Large intestine (tissue), 3 donors: Measurements from ENCODE around the gene CRABP1. TPM values are rescaled to one million over a fixed set of nuclear protein-coding genes. Genes with fewer than 3 reads are reported as not detected.

Experiments
- DNase-seq, 2 donors: peaks; one replicate each; pipeline versions ENCODE4 v3.0.0 to v3.0.0-alpha.2; 2013
- H3K27ac ChIP-seq: one replicate; pipeline ENCODE4 v1.5.1; 2013; ENCODE audit warnings: low read length
- H3K27me3 ChIP-seq: 2 replicates; pipeline ENCODE4 v1.6.1; 2013; ENCODE audit warnings: low read length; ENCODE audit not compliant: control insufficient read depth, insufficient read depth
- H3K36me3 ChIP-seq: 2 replicates; pipeline ENCODE4 v1.6.1; 2013; ENCODE audit warnings: low read length; ENCODE audit not compliant: control insufficient read depth, insufficient read depth
- H3K4me1 ChIP-seq: one replicate; pipeline ENCODE4 v1.6.1; 2013; ENCODE audit warnings: low read length; ENCODE audit not compliant: control insufficient read depth, insufficient read depth
- H3K4me3 ChIP-seq: one replicate; pipeline ENCODE4 v1.5.1; 2013; ENCODE audit warnings: low read length
- H3K9me3 ChIP-seq: one replicate; pipeline ENCODE4 v1.6.1; 2013; ENCODE audit warnings: mild to moderate bottlenecking, low read depth, low read length, moderate library complexity; ENCODE audit not compliant: control insufficient read depth
- WGBS: methylation state at CpG from one replicate; pipeline ENCODE4 v1.1.5; 2013; ENCODE audit warnings: low lambda C conversion rate; ENCODE audit not compliant: insufficient coverage; 5-methylcytosine and 5-hydroxymethylcytosine counted together
- polyA plus RNA-seq: library from polyadenylated mRNA; unstranded; fragments of 120-200 nt; gene quantifications from one replicate; pipeline ENCODE4 v1.2.1, GENCODE V29; 2013

The CRABP1 gene
- polyA plus RNA-seq, 1 donor, result 16.9 TPM

GRCh38 chr15:78325092-78325843 is 14.9 kb upstream of the CRABP1 start:
- H3K36me3 ChIP-seq, result no peaks in the 10 kb centered on the region
- DNase-seq, result peak; percentile 45 to 60
- no peaks in the 10 kb centered on the region for H3K9me3 ChIP-seq
- no peaks in the 10 kb centered on the region for H3K27me3 ChIP-seq
- H3K27ac ChIP-seq, result no peak overlapping the region
- H3K4me1 ChIP-seq, result no peaks in the 10 kb centered on the region
- no peak overlapping the region for H3K4me3 ChIP-seq
- WGBS, result no CpG with 5 or more reads among the region's 7 CpGs

DNA sequence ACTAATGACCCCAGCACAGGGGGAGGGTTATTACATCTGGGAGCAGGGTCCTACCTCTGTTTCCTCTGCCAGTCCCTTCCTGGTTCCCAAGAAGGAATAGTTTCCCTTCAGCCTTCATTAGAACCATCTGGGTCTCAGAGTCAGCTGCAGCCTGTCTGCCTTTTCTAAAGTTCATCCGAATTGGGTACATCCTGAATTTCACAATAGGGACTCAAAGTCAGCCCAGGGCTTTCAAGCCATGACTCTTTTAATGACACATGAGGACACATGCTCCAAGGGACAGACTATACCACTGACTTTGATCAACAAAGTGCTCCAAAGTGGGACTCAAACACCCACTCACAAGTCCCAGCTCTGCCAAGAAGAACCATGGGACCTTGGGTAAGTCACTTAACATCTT is 12.7 kb upstream of the CRABP1 start:
- H3K36me3 ChIP-seq, result no peaks in the 10 kb centered on the region
- WGBS, result no CpG with 5 or more reads among the region's 1 CpG
- H3K9me3 ChIP-seq, result no peaks in the 10 kb centered on the region
- no peak overlapping the region for H3K27ac ChIP-seq
- no peaks in the 10 kb centered on the region for H3K27me3 ChIP-seq
- peaks cover 8% of the 10 kb centered on the region for H3K4me1 ChIP-seq
- peak in 1 of 2 donors; percentile 39 for DNase-seq
- H3K4me3 ChIP-seq, result no peak overlapping the region

DNA sequence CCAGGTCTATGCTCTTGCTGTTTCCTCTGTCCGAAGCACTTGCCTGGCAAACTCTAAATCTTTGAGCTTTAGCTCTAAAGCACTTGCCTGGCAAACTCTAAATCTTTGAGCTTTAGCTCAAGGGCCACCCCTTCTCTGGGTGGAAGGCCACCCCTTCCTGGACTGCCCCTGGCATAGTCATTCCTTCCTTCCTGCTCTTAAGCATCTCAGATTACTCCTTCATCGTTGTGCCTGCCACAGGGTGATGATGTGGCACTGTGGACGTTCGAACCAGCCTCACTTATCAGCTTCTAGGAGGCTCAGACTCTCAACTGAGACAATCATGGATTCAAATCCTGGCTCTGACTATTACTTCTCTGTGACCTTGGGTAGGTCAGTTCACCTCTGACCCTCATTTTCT is 10.5 kb upstream of the CRABP1 start:
- Histone ChIP-seq H3K36me3 (no peaks in the 10 kb centered on the region), H3K4me1 (peaks cover 8% of the 10 kb centered on the region), H3K4me3 (no peak overlapping the region), H3K27ac (no peak overlapping the region), H3K9me3 (no peaks in the 10 kb centered on the region), H3K27me3 (no peaks in the 10 kb centered on the region)
- no peak for DNase-seq
- WGBS, result no CpG with 5 or more reads among the region's 4 CpGs

- H3K9me3 ChIP-seq, result no peaks in the 10 kb centered on the region
- H3K27ac ChIP-seq, result no peak overlapping the region
- no peak overlapping the region for H3K4me3 ChIP-seq
- no peak for DNase-seq
- peaks cover 8% of the 10 kb centered on the region for H3K4me1 ChIP-seq
- 86% methylated on average over 1 of the region's 3 CpGs for WGBS
- no peaks in the 10 kb centered on the region for H3K36me3 ChIP-seq
- peaks cover 26% of the 10 kb centered on the region for H3K27me3 ChIP-seq
Measured at GRCh38 chr15:78334845-78335244, 5.3 kb upstream of the CRABP1 start.

- peaks cover 15% of the 10 kb centered on the region for H3K4me1 ChIP-seq
- H3K9me3 ChIP-seq, result no peaks in the 10 kb centered on the region
- peaks cover 38% of the 10 kb centered on the region for H3K27me3 ChIP-seq
- H3K4me3 ChIP-seq, result no peak overlapping the region
- no peak overlapping the region for H3K27ac ChIP-seq
- no peaks in the 10 kb centered on the region for H3K36me3 ChIP-seq
- no peak for DNase-seq
- no CpG with 5 or more reads among the region's 4 CpGs for WGBS
Measured at GRCh38 chr15:78335985-78336384, 4.2 kb upstream of the CRABP1 start.

GRCh38 chr15:78338781-78339180 is 1.4 kb upstream of the CRABP1 start:
- Histone ChIP-seq H3K27ac (no peak overlapping the region), H3K9me3 (no peaks in the 10 kb centered on the region), H3K27me3 (peaks cover 57% of the 10 kb centered on the region), H3K36me3 (no peaks in the 10 kb centered on the region), H3K4me1 (peaks cover 8% of the 10 kb centered on the region), H3K4me3 (no peak overlapping the region)
- DNase-seq, result no peak
- 83% methylated on average over 1 of the region's 7 CpGs for WGBS

- Histone ChIP-seq H3K27ac (no peak overlapping the region), H3K4me1 (peaks cover 8% of the 10 kb centered on the region), H3K27me3 (peaks cover 57% of the 10 kb centered on the region), H3K4me3 (no peak overlapping the region), H3K9me3 (no peaks in the 10 kb centered on the region), H3K36me3 (no peaks in the 10 kb centered on the region)
- no peak for DNase-seq
- WGBS, result 0% methylated on average over 1 of the region's 17 CpGs
Measured at GRCh38 chr15:78339559-78339958, 594 bp upstream of the CRABP1 start.

DNA sequence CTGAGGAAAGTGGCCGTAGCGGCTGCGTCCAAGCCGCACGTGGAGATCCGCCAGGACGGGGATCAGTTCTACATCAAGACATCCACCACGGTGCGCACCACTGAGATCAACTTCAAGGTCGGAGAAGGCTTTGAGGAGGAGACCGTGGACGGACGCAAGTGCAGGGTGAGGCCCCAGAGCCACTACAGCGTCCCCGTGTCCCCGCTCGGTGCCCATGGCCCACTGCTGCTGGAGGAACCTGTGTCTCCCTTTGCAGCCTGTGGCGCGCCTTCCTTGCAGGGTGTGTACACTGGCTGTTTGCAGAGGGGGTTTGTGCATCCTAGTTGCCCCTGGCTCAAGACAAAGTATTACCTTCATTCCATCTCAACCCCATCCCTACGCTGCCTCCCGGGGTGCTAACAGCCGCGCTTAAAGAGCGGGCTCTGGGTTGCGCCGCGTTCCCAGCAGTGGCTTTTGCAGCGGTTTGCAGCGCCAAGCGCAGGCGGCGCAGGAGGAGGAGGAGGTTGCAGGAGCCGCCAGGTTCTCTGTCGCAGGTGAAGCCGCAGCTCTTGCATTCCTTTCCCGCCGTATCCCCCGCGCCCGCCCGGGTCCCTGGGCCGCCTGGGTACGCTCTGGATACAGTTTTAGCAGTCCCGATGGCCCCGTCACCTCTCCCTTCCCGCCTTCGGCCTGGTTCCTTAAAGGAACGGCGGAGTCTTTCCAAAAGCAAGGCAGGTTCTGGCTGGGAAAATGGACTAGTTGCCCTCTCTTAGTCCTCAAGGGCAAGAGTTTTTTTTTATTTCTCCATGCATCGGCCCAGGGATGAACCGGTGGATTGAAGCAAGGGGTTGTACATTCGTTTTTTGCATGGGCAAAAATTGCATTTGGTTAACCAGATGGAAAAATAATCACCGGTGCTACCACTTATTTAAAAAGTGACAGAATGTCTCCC is 1.2 kb downstream of the CRABP1 start:
- no peaks in the 10 kb centered on the region for H3K36me3 ChIP-seq
- peak in 1 of 2 donors; percentile 55 for DNase-seq
- peaks cover 8% of the 10 kb centered on the region for H3K4me1 ChIP-seq
- H3K27me3 ChIP-seq, result peaks cover 60% of the 10 kb centered on the region
- H3K27ac ChIP-seq, result no peak overlapping the region
- peak overlapping the region; percentile 19 for H3K4me3 ChIP-seq
- WGBS, result no CpG with 5 or more reads among the region's 53 CpGs
- no peaks in the 10 kb centered on the region for H3K9me3 ChIP-seq

GRCh38 chr15:78342021-78342420 is 1.9 kb downstream of the CRABP1 start:
- no peak for DNase-seq
- Histone ChIP-seq H3K9me3 (no peaks in the 10 kb centered on the region), H3K4me1 (peaks cover 8% of the 10 kb centered on the region), H3K27me3 (peaks cover 60% of the 10 kb centered on the region), H3K27ac (no peak overlapping the region), H3K36me3 (no peaks in the 10 kb centered on the region), H3K4me3 (no peak overlapping the region)
- whole genome bisulfite sequencing, result no CpG with 5 or more reads among the region's 5 CpGs

DNA sequence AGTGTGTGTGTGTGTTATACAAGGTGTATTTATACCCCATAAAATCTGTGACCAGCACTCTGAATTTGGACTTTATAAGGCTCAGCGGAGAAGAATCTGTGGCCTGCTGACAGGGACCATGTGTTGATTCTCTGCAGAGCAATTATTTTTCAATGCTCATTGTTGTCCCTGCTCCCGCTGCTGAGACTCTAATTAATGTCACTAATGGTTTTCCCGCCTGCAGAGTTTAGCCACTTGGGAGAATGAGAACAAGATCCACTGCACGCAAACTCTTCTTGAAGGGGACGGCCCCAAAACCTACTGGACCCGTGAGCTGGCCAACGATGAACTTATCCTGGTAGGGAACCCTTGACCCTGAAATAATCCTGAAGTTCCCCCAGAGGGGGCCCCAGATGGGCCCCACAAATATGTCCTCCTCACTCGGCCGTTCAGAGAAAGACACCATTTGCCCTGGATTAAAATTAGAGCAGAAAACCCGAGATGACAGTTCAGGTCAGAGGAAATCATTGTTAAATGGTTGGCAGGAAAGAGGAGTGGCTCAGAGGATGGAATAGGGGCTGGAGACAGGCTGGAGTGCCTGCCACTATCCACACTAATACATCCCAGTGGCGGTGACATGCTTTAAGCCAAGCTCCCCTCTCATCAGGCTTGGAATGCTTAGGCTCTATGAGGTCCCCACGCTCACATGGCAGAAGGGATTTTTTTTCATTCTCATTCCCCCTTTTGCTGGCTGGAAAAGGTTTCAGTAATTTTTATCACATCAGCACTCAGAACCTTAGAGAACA is 3.3 kb downstream of the CRABP1 start:
- Histone ChIP-seq H3K36me3 (no peaks in the 10 kb centered on the region), H3K27ac (no peak overlapping the region), H3K4me1 (peaks cover 8% of the 10 kb centered on the region), H3K27me3 (peaks cover 48% of the 10 kb centered on the region), H3K9me3 (no peaks in the 10 kb centered on the region), H3K4me3 (no peak overlapping the region)
- DNase-seq, result no peak
- no CpG with 5 or more reads among the region's 12 CpGs for WGBS
